Measurements from ENCODE around the gene PAGE4.
A peak's percentile ranks its signal among the peaks of the same experiment; 100 is the strongest.

GRCh38 chrX:49876750-49877149, 47.6 kb downstream of the PAGE4 start:
- TF ChIP-seq CTCF (conservative IDR thresholded peaks at IDR 0.05 in 1 of 2, IDR thresholded peaks at IDR 0.05 in 1 of 2; ENCODE audit: low read depth in 1 of 2, low read length in 2 of 2), result peak; percentile 20 to 37
- TF ChIP-seq EZH2 (IDR thresholded peaks at IDR 0.05; ENCODE audit: low read length, missing control alignments), result no peak
